Activated CD8-positive, alpha-beta memory T cell treated with anti-CD3 and anti-CD28 coated beads for 36 hours (primary cell): ENCODE measurements around the gene SPRTN. TPM values are rescaled to one million over a fixed set of nuclear protein-coding genes. Genes with fewer than 3 reads are reported as not detected.

Source experiments
- CTCF ChIA-PET: fragments of 350-600 bp; sonication (Branson Sonifier 250); formaldehyde crosslinking; loops from one replicate; lab custom pipeline; 2021; ENCODE audit warnings: antibody characterized with exemption; lab: Charles Lee
- POLR2A ChIA-PET: fragments of 350-600 bp; sonication (Branson Sonifier 250); formaldehyde crosslinking; loops from one replicate; lab custom pipeline; 2021; ENCODE audit warnings: antibody characterized with exemption; lab: Charles Lee
- total RNA-seq, 2 experiments: library from RNA; stranded (reverse); gene quantifications; one replicate each; pipeline ENCODE4 v1.2.3, GENCODE V29; 2021

The SPRTN gene, protein sequence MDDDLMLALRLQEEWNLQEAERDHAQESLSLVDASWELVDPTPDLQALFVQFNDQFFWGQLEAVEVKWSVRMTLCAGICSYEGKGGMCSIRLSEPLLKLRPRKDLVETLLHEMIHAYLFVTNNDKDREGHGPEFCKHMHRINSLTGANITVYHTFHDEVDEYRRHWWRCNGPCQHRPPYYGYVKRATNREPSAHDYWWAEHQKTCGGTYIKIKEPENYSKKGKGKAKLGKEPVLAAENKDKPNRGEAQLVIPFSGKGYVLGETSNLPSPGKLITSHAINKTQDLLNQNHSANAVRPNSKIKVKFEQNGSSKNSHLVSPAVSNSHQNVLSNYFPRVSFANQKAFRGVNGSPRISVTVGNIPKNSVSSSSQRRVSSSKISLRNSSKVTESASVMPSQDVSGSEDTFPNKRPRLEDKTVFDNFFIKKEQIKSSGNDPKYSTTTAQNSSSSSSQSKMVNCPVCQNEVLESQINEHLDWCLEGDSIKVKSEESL
- total RNA-seq = 10 to 100 TPM; 10.1 to 11.3 TPM

DNA sequence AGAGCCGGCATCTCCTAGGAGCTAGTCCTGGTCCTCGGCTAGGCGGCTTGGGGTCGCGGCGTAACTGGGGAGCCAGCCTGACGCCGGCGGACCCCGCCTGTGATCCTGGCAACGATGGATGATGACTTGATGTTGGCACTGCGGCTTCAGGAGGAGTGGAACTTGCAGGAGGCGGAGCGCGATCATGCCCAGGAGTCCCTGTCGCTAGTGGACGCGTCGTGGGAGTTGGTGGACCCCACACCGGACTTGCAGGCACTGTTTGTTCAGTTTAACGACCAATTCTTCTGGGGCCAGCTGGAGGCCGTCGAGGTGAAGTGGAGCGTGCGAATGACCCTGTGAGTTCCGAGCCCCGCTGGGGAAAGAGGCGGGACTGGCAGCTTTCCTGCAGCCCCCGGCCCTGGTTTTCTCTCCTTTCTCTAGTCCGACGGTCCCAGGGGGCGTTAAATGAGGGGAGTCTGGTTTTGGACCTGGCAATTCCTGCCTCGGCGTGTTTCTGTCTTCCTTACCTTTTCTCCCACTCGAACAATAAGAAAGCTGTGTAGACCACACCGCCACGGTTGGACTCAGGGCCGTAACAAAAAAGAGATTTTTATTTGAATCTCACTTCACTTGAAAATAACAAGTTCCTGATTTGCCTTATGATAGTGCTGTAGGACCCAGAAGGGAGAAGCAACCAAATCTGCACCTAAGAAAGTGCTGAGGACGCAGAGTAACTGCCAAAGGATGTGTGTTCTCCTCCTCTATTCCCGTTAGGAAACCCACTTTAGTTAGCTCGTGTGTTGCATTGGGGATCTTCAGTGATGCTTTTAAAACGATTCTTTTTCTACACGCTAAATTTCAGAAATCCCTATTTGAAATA, at the start of gene SPRTN:
TSS of gene SPRTN (plus strand) at position 24 of the 859 bp plus-strand sequence. CDS start at position 115, 91 bp downstream.
- CTCF ChIA-PET = interaction anchor here (0.9 to 1.2 kb wide), 2 partner anchors 12 to 22 kb away, joined by 3 to 5 read pairs; no protein-coding TSS in a partner anchor
- POLR2A ChIA-PET = interaction anchor here (0.5 to 1.6 kb wide), 5 partner anchors 22 to 418 kb away, joined by 3 to 13 read pairs (median 3); partner anchors contain the start of gene EGLN1

DNA sequence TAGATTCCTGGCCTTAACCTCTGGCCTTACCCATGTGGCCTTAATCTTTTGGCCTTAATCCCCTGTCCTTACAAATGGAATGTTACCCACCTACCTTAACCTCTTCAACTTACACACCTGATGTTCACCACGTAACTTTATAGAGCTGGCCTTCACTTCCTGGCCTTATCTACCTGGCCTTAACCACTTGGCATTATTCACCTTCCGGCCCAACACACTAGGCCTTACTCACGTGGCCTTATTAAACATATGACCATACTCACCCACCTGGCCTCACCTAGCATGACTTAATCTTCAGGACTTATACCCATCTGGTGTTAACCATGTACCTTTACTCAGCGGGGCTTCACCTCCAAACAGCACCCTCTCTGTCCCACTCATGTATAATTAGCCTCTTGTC, 42.2 kb upstream of the SPRTN start:
- POLR2A ChIA-PET = no interaction called here
- CTCF ChIA-PET = no interaction called here

DNA sequence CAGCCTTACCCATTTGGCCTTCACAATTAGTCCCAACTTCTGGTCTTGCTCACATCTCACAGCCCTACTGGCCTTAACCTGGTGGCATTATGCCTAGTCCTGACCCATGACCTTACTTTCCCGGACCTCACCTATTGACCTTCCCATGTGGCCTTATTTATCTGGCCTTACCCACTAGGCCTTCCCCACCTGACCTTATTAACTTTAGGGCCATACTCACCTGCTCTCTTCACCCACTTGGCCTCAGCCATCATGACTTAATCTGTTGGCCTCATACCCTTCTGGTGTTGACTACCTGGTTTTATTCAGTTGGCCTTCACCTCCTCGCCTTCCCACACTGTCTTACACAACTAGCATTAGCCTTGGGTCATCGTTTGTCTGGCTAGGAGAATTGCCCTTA, 36.1 kb upstream of the SPRTN start:
- POLR2A ChIA-PET = no interaction called here
- CTCF ChIA-PET = no interaction called here

DNA sequence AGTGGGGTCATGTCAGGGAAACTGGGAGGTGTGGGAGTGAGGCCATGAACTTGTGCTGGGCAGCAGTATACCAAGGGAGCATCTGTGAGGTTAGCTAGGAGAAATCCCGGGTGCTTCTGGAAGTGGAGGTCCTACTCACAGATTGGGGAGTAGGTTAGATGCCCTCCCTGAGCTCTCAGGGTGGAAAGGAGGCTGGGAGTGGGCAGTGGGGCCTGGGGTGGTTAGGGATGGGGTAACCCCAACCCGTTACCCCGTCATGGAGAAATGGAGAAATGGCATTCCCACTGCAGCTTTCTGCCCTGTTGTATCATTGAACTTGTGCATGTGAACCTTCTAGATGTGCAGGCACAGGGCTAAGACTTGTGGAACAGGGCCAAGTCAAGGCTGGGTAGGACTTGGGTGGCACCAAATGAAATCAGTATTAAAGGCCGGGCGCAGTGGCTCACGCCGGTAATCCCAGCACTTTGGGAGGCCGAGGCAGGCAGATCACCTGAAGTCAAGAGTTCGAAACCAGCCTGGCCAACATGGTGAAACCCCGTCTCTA, 27.6 kb upstream of the SPRTN start:
- CTCF ChIA-PET = no interaction called here
- POLR2A ChIA-PET = no interaction called here

DNA sequence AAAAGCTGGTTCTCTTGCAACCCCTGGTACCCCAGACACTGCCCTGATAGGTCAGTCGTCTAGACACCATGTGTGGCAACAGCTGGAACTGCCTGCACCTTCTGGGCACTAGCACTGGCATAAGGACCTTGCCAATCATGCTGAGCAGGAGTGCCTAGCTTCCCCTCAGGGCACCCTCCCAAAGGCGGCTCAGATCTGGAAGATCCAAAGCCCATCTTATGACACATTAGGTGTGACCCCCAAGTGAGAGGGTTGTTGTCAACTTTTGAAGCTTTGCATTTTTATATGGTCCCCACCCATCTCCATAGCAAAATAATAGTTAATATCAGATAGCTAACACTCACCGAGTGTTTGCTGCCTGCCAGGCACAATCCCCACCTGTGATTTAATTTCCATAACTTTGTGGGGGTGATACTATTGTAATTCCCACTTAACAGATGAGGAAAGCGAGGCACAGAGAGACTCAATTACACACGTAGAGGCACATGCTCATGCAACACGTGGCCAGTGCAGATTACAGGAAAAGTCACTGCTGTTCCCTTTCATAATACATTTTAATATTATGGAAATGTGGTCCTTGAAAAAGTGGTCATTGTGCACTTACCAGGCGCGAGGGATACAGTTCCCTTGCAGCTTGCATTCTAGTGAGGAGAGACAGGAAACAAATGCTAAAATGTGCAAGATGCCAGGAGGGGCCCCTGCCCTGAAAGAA, 26.2 kb upstream of the SPRTN start:
- ChIA-PET POLR2A (no interaction called here), CTCF (no interaction called here)

DNA sequence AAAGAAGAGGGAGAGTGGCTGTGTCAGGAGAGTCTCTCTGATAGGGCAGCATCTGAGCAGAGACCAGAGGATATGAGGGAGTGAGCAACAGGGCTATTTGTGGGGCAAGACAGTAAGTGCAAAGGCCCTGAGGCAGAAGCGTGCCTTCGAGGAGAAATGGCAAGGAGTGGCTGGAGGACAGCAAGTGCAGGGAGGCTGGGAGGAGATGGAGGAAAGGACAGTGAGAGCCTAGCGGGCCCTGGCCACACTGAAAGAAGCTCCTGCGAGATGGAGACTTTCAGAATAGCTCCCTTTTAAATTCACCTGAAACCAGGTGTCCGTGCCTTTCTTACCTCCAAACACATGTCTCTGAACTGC, 25.7 kb upstream of the SPRTN start:
- POLR2A ChIA-PET = no interaction called here
- CTCF ChIA-PET = no interaction called here

DNA sequence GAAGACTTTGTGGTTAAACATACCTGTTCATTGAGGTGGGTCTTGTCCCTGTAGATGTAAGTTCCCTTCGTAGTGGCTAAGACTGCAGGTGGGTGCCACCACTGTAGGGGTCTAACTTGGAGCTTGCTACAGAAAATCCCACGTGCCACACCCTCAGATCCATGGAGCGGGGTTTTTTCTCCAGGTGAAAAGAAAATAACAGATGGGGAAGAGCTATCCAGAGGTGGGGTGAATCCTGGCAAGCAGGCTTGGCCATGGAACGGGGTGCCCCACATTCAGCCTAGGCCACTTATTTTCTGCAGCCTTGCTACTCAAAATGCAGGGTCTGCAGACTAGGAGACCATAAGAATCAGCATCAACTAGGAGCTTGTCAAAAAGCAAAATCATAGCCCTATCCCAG, 24.4 kb upstream of the SPRTN start:
- ChIA-PET CTCF (interaction anchor here (3.2 kb wide), 1 partner anchor 288 kb away, joined by 8 read pairs; no protein-coding TSS in a partner anchor), POLR2A (no interaction called here)

DNA sequence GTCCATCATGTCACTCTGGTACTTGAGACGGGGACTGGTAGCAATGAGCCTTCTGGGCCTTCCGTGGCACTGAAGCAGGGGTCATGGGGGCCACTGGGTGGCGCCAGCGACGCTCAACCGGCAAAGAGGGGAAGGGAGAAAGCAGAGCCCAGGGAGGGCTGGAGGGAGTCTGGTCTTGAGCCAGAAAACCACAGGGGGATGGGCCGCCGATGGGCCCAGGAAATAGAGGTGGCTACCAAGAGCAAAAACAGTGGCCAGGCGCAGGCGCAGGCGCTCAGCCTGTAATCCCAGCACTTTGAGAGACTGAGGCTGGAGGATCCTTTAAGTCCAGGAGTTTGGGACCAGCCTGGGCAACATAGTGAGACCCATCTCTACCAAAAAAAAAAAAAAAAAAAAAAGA, 22.2 kb upstream of the SPRTN start:
- POLR2A ChIA-PET = no interaction called here
- CTCF ChIA-PET = interaction anchor here (0.6 to 3.2 kb wide), 6 partner anchors 10 to 475 kb away, joined by 3 to 8 read pairs (median 4); partner anchors contain the start of genes EXOC8 and SPRTN

DNA sequence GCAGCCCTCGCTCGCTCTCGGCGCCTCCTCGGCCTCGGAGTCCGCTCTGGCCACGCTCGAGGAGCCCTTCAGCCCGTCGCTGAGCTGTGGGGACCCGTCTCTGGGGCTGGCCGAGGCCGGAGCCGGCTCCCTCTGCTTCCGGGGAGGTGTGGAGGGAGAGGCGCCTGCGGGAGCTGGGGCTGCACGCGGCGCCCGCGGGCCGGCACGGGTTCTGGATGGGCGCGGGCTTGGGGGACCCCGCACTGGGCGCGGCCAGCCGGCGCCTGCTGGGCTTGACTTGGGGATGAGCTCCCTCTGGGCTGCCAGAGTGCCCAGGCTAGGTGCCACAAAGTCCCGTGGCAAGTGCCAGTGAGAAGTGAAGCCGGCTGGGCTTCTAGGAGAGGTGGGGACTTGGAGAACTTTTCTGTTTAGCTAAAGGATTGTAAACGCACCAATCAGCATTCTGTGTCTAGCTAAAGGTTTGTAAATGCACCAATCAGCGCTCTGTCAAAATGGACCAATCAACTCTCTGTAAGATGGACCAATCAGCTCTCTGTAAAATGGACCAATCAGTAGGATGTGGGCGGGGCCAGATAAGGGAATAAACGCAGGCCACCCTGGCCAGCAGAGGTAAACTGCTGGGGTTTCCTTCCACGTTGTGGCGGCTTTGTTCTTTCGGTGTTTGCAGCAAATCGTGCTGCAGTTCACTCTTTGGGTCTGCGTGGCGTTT, 20.6 kb upstream of the SPRTN start:
- ChIA-PET CTCF (interaction anchor here (0.7 kb wide), 1 partner anchor 103 kb away, joined by 3 read pairs; no protein-coding TSS in a partner anchor), POLR2A (no interaction called here)

DNA sequence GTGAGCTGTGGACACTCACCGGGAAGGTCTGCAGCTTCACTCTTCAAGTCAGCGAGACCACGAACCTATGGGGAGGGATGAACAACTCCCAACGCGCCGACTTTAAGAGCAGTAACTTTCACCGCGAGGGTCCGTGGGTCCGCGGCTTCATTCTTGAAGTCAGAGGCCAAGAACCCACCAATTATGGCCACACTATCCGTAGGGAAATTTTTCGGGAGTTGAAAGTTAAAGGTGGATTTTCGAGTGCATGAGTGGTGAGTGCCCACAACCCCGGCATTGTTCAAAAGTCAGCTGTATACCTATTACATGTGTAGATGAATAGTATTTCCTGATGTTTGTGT, 20.1 kb upstream of the SPRTN start:
- ChIA-PET POLR2A (no interaction called here), CTCF (interaction anchor here (0.7 kb wide), 1 partner anchor 102 kb away, joined by 3 read pairs; no protein-coding TSS in a partner anchor)

DNA sequence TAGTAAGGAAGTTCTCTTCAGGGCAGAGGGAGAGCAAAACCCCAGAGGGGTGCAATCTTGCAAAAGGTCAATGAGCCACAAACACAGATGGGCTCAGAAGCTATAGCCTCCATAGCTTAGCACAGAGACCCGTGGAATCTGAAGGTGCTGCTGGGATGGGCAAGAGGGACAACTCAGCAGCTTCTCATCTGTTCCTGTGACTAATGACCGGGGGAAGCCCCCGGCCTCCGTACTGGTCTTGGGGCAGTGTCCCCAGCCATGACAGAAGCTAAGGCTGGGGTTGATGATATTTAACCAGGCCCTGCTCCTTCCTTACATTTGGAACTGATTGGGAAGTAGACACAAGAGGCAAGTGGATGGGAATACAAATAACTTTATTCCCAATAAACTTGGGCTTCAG, 19.5 kb upstream of the SPRTN start:
- ChIA-PET POLR2A (no interaction called here), CTCF (interaction anchor here (0.7 kb wide), 1 partner anchor 102 kb away, joined by 3 read pairs; no protein-coding TSS in a partner anchor)

DNA sequence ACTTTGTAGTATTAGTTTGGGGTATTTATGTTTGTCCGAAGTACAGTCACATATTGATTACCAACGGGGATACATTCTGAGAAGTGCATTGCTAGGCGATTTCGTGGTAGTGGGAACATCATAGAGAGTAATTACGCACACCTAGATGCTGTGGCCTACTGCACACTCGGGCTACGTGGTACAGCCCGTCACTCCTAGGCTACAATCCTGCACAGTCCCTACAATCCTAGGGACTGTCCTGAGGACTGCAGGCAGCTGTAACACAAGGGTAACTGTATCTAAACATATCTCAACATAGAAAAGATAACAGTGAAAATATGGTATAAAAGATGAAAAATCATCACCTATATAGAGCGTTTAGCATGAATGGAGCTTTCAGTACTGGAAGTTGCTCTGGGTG, 19.0 kb upstream of the SPRTN start:
- ChIA-PET POLR2A (no interaction called here), CTCF (no interaction called here)

DNA sequence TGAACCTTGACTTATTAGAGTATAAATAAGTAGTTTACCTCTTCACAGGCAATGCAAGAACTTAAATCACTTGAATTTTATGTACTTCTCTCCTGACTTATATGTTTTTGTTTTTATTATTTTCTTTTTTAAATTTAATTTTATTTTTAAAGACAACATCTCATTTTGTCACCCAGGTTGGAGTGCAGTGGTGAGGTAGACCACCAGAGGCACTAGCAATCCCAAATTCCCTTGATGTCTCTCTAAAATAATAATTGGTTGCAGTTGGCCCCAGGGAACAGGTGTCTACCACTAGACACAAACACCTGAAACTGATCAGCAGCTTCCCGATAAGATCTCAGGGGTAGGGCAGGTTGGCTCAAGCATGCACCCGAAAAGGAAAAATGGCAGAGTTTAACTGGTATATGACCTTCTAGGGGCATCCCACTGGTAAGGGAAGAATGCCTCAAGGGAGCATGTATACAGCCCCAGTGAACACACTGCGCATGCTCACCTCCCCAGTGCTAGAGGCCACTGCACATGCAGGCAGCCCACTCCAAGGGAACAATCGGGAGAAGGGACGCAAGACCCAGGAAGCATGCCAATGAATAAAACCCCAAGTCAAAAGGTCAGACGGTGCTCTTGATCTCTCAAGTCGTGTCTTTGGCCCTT, 15.1 kb upstream of the SPRTN start:
- ChIA-PET POLR2A (no interaction called here), CTCF (no interaction called here)

DNA sequence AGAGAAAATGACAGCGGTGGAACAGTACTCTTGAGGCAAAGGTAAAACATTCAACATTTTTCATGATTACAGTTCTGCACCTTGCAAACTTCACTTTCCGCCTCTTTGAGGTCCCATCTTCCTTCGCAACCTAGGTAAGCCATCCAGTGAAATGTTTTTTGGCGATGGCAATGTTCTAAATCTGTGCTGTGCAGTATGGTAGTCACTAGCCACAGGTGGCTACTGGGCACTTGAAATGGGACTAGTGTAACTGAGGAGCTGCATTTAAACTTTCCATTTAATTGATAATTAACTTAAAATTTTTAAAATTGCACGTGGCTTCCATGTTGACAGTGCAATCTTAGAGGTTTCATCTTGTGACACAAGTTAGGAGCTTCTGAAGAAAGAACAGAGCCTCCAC, 13.4 kb upstream of the SPRTN start:
- ChIA-PET POLR2A (no interaction called here), CTCF (no interaction called here)

DNA sequence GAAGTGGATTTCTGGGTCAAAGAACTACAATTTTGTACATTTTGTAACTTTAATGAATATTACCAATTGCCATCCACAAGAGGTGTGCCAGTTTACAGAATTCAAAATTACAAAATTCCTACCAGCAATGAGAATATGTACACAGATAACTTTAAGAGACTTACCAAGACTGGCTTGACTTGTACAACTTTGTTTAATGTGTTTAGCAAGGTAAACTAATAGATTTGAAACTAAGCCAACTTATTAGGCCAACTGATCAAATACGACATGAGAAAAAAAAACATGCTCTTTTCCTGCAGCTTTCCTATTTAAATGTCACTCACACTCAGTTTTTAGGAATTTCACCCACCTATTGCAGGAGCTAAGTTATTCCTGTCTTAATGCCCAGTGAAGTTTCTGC, 11.8 kb upstream of the SPRTN start:
- ChIA-PET POLR2A (no interaction called here), CTCF (interaction anchor here (1.2 kb wide), 1 partner anchor 11 kb away, joined by 3 read pairs; no protein-coding TSS in a partner anchor)

DNA sequence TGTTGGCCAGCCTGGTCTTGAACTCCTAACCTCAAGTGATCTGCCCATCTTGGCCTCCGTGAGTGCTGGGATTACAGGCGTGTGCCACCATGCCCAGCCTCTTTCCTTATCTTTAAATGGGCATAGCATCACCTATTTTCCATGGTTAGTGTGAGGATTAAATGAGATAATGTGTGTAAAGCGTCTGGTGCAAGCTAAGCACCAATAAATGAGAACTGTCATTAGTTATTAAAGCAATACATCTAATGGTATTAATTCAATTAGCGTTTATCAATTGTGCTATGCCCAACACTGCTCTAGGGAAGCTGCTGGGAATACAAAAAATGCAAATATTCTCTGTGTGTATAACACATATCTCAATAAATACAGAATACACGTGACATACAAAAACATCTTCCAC, 10.5 kb upstream of the SPRTN start:
- CTCF ChIA-PET = no interaction called here
- POLR2A ChIA-PET = no interaction called here

DNA sequence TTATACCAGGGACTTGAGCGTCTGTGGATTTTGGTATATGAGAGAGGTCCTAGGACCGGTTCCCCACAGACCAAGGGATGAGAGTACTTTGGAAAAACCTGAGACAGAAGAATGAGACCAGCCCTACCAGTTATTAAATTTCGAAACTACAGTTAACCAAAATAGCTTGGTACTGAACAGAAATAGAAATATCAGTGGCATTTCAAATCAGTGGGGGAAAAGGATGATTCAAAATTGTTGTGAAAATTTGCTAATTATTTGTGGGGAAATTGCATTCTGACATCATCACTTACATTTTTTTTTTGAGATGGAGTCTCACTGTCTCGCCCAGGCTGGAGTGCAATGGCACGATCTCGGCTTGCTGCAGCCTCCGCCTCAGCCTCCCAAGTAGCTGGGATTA, 8.6 kb upstream of the SPRTN start:
- POLR2A ChIA-PET = interaction anchor here (0.7 kb wide), 1 partner anchor 1268 kb away, joined by 3 read pairs; no protein-coding TSS in a partner anchor

DNA sequence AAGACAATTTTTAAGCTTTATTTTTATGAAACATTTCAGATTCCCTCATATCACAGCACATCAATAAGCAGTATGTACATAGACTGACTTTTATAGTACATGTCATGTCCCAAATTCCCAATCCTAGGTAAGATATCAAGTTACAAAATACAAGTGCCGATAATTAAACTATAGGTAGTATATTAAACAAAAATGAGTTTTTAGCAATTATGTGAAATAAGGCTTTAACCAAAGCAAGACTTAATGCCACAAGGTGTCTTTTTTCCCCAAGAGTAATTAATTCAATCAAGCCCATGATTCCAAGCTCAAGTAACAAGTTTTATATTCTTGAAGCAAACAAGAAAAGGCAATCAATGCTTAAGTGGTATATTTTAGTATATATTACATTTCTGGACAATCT, 5.3 kb upstream of the SPRTN start:
- CTCF ChIA-PET = interaction anchor here (1.0 kb wide), 1 partner anchor 17 kb away, joined by 3 read pairs; no protein-coding TSS in a partner anchor
- POLR2A ChIA-PET = no interaction called here

More for the DNA sequence above, 8.6 kb upstream of the SPRTN start:
- CTCF ChIA-PET = no interaction called here
